ENCODE results near the gene PROSER1.

GRCh38 chr13:39047560-39047959, 9.7 kb upstream of the PROSER1 start:
- no peak for TF ChIP-seq POLR2A (IDR thresholded peaks at IDR 0.05)
- TF ChIP-seq CTCF (IDR thresholded peaks at IDR 0.05 in 8 of 11, conservative IDR thresholded peaks at IDR 0.05 in 3 of 11) = no peak

Data from spleen (tissue), 7 donors.